ENCODE measurements around the gene PAOX. TPM values are rescaled to one million over a fixed set of nuclear protein-coding genes. Genes with fewer than 3 reads are reported as not detected.

Gene PAOX
- total and polyA plus RNA-seq, 2 of the 13 experiments (the other 11 are each of a cell fraction or from before 2014, with no cell fraction given) = 0.49 to 0.77 TPM

DNA sequence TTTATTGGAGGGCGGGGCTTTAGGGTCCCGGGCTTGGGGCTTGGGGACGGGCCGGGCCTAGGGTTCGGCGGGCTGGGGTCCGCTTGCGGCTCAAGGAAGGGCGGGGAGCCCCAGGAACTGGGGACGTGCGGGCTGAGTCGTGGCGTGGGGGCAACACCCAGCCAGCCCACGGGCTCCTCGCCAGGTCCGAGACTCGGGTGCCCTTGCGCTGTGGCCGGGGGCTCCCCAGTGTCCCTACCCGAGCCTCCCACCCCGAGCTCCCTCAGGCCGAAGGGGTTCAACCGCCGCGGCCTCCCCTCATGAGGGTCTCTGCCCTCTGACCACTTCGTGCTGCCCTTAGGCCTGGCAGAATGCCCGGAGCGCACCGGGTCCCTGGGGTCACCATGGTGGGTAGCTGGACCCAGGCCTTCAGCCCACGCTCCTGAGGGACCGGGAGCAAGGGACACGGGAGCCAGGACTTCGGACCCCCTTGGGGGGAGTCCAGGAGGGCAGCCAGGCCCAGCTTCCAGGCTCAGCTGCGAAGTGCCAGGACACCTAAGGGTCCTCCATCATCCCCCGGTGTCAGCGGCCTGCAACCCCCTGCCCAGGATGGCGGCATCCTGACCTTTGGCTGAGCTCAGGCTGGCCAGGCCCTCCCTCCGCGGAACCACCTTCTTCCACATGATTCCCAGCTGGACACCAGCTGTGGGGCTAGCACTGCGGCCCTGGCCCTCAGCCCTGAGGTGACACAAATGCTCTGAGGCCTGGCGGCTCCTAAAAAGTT is 20.7 kb upstream of the PAOX start (continued):
- TF ChIP-seq ZBTB7B (CRISPR knock-in tag; IDR thresholded peaks at IDR 0.05) (peak; percentile 39; the same call in 1 of the 2 replicates), BRCA1 (CRISPR knock-in tag; IDR thresholded peaks at IDR 0.05) (no peak), ZNF577 (CRISPR knock-in tag; IDR thresholded peaks at IDR 0.05; ENCODE audit: borderline replicate concordance, low read depth) (no peak), ZNF83 (CRISPR knock-in tag; IDR thresholded peaks at IDR 0.05; ENCODE audit: borderline replicate concordance) (peak; percentile 74; the same call in 1 of the 2 replicates), IRF9 (CRISPR knock-in tag; IDR thresholded peaks at IDR 0.05; ENCODE audit: borderline replicate concordance) (peak; percentile 52; the same call in 1 of the 2 replicates), ZMYM2 (CRISPR knock-in tag; IDR thresholded peaks at IDR 0.05) (peak; percentile 46; the same call in 1 of the 2 replicates), TEAD3 (CRISPR knock-in tag; optimal IDR thresholded peaks at IDR 0.05; ENCODE audit: borderline replicate concordance) (peak; percentile 21), ISL2 (CRISPR knock-in tag; IDR thresholded peaks at IDR 0.05) (no peak), ZNF549 (CRISPR knock-in tag; IDR thresholded peaks at IDR 0.05) (no peak), ZFX (CRISPR knock-in tag; IDR thresholded peaks at IDR 0.05; ENCODE audit: low read depth) (peak; percentile 91), ZNF224 (CRISPR knock-in tag; IDR thresholded peaks at IDR 0.05) (no peak), ZNF12 (CRISPR knock-in tag; IDR thresholded peaks at IDR 0.05) (0 out of 2 replicates have a peak, but pooled peaks have one; percentile 11), ZNF296 (CRISPR knock-in tag; conservative IDR thresholded peaks at IDR 0.05) (peak; percentile 62), EEA1 (CRISPR knock-in tag; IDR thresholded peaks at IDR 0.05; ENCODE audit: borderline replicate concordance) (no peak; the same call in 1 of the 2 replicates), ZNF749 (CRISPR knock-in tag; IDR thresholded peaks at IDR 0.05; ENCODE audit: borderline replicate concordance) (0 out of 2 replicates have a peak, but pooled peaks have one; percentile 52), SRSF9 (IDR thresholded peaks at IDR 0.05; ENCODE audit: borderline replicate concordance, insufficient read depth, low read depth, low read length, poor library complexity, severe bottlenecking) (no peak), HDAC2 (CRISPR knock-in tag; IDR thresholded peaks at IDR 0.05) (no peak), GTF2F1 (IDR thresholded peaks at IDR 0.05; ENCODE audit: low read length) (no peak)
- TF ChIP-seq, protein P1, sequence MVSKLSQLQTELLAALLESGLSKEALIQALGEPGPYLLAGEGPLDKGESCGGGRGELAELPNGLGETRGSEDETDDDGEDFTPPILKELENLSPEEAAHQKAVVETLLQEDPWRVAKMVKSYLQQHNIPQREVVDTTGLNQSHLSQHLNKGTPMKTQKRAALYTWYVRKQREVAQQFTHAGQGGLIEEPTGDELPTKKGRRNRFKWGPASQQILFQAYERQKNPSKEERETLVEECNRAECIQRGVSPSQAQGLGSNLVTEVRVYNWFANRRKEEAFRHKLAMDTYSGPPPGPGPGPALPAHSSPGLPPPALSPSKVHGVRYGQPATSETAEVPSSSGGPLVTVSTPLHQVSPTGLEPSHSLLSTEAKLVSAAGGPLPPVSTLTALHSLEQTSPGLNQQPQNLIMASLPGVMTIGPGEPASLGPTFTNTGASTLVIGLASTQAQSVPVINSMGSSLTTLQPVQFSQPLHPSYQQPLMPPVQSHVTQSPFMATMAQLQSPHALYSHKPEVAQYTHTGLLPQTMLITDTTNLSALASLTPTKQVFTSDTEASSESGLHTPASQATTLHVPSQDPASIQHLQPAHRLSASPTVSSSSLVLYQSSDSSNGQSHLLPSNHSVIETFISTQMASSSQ (IDR thresholded peaks at IDR 0.05; ENCODE audit: low read depth) = no peak
- TF ChIP-seq, protein P1 (CRISPR knock-in tag; IDR thresholded peaks at IDR 0.05; ENCODE audit: borderline replicate concordance) = no peak
- TF ChIP-seq, protein P2, sequence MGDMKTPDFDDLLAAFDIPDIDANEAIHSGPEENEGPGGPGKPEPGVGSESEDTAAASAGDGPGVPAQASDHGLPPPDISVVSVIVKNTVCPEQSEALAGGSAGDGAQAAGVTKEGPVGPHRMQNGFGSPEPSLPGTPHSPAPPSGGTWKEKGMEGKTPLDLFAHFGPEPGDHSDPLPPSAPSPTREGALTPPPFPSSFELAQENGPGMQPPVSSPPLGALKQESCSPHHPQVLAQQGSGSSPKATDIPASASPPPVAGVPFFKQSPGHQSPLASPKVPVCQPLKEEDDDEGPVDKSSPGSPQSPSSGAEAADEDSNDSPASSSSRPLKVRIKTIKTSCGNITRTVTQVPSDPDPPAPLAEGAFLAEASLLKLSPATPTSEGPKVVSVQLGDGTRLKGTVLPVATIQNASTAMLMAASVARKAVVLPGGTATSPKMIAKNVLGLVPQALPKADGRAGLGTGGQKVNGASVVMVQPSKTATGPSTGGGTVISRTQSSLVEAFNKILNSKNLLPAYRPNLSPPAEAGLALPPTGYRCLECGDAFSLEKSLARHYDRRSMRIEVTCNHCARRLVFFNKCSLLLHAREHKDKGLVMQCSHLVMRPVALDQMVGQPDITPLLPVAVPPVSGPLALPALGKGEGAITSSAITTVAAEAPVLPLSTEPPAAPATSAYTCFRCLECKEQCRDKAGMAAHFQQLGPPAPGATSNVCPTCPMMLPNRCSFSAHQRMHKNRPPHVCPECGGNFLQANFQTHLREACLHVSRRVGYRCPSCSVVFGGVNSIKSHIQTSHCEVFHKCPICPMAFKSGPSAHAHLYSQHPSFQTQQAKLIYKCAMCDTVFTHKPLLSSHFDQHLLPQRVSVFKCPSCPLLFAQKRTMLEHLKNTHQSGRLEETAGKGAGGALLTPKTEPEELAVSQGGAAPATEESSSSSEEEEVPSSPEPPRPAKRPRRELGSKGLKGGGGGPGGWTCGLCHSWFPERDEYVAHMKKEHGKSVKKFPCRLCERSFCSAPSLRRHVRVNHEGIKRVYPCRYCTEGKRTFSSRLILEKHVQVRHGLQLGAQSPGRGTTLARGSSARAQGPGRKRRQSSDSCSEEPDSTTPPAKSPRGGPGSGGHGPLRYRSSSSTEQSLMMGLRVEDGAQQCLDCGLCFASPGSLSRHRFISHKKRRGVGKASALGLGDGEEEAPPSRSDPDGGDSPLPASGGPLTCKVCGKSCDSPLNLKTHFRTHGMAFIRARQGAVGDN (CRISPR knock-in tag; IDR thresholded peaks at IDR 0.05) = peak; percentile 86

All from HepG2 (cell line).